ENCODE results near the gene HSPA6.
"Not testable (repeated sequence)": the region's sequence is repeated elsewhere in the genome, so short reads cannot be mapped to it uniquely, and the experiment has no call there.

HSPA6 gene

DNA sequence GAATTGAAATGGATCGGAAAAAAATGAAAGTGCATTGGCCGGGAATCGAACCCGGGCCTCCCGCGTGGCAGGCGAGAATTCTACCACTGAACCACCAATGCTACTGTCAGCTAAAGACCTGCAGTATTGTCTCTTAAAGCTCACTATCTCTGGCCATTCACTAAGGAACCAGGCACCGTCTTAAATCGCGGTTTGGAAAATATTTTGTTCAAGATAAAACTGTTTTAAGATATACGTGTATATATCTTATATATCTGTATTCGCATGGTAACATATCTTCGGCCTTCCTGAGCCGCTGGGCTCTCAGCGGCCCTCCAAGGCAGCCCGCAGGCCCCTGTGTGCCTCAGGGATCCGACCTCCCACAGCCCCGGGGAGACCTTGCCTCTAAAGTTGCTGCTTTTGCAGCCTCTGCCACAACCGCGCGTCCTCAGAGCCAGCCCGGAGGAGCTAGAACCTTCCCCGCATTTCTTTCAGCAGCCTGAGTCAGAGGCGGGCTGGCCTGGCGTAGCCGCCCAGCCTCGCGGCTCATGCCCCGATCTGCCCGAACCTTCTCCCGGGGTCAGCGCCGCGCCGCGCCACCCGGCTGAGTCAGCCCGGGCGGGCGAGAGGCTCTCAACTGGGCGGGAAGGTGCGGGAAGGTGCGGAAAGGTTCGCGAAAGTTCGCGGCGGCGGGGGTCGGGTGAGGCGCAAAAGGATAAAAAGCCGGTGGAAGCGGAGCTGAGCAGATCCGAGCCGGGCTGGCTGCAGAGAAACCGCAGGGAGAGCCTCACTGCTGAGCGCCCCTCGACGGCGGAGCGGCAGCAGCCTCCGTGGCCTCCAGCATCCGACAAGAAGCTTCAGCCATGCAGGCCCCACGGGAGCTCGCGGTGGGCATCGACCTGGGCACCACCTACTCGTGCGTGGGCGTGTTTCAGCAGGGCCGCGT, at the start of gene HSPA6:
HSPA6 (plus strand) TSS at position 724 of the 925 bp plus-strand sequence; CDS start at position 843, 119 bp downstream.
- DNase-seq (ENCODE audit: low spot score): peak; percentile 84

GRCh38 chr1:161477711-161478110, 46.6 kb upstream of the HSPA6 start:
- not testable (repeated sequence) for DNase-seq (ENCODE audit: low spot score)

DNA sequence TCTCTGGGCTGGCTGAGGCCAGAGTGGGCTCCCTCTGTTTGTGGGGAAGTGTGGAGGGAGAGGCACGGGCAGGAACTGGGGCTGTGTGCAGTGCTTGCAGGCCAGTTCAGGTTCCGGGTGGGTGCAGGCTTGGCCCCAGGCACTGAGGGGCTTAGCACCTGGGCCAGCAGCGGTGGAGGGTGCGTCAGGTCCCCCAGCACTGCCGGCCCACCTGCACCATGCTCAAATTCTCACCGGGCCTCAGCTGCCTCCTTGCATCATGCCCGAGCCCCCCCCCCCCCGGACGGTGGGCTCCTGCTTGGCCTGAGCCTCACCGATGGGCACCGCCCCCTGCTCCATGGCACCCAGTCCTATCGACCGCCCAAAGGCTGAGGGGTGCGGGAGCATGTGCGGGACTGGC, 45.4 kb upstream of the HSPA6 start:
- no peak for DNase-seq (ENCODE audit: low spot score)

GRCh38 chr1:161480381-161481035, 43.8 kb upstream of the HSPA6 start:
- DNase-seq (ENCODE audit: low spot score): no peak

GRCh38 chr1:161481624-161482392, 42.5 kb upstream of the HSPA6 start:
- peak; percentile 78 for DNase-seq (ENCODE audit: low spot score)

DNA sequence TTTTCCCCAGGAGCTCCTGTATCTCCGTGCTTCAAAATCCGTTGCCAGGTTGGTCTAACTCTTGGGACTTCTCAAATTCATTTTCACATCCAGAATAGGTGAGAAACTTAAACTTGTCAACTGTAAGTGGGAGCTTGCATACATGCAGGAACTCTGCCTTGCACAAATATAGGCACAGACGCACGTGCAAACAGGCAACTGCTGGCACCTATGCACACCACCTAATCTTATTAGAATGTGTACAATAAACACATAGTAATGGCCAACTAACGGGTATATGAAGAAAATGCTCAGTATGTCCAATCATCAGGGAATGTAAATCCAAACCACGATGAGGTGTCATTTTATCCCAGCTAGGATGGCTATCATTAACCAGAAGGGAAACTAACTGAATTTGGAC, 41.7 kb upstream of the HSPA6 start:
- DNase-seq (ENCODE audit: low spot score): no peak

- no peak for DNase-seq (ENCODE audit: low spot score)
These were observed 41.0 kb upstream of the HSPA6 start for GRCh38 chr1:161483361-161483760.

- DNase-seq (ENCODE audit: low spot score): no peak
These were observed 39.7 kb upstream of the HSPA6 start for GRCh38 chr1:161484613-161485012.

GRCh38 chr1:161486806-161487741, 37.3 kb upstream of the HSPA6 start:
- peak; percentile 62 for DNase-seq (ENCODE audit: low spot score)

DNA sequence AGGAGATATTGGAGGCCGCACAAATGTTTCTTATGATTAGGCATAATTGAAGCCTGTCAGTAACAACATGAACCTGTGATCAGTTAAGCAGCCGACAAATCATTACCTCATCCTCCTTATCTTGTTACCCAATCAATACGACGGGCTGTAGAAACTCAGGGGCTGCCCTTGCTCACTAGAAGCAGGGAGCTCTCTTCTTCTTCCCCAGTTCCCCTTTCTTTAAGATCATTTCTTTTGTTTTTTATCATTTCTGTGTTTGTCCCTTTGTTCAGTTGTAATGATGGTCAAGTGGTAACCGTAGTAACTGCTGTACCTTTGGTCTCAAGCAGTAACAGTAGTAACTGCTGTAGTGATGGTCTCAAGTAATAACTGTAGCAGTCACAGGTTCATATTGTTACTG, 32.9 kb upstream of the HSPA6 start:
- DNase-seq (ENCODE audit: low spot score): no peak

DNA sequence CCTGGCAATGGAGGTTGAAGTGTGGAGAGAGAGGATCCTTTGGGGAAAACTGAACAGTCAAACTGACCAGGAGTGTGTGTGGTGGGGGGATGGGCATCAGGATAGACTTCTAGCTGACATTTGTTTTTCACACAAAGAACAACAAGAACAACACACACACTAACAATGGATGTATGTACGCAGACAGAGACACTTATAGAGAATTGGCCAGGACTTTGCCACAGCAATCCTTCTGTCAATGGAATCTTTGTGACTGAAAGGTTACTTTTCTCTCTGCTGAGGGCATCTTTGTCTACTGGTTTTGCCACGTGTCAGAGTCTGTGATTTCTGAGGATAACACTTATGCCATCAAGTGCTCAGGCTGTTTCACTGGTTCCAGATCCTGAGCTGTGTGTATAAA, 31.5 kb upstream of the HSPA6 start:
- DNase-seq (ENCODE audit: low spot score): no peak

DNA sequence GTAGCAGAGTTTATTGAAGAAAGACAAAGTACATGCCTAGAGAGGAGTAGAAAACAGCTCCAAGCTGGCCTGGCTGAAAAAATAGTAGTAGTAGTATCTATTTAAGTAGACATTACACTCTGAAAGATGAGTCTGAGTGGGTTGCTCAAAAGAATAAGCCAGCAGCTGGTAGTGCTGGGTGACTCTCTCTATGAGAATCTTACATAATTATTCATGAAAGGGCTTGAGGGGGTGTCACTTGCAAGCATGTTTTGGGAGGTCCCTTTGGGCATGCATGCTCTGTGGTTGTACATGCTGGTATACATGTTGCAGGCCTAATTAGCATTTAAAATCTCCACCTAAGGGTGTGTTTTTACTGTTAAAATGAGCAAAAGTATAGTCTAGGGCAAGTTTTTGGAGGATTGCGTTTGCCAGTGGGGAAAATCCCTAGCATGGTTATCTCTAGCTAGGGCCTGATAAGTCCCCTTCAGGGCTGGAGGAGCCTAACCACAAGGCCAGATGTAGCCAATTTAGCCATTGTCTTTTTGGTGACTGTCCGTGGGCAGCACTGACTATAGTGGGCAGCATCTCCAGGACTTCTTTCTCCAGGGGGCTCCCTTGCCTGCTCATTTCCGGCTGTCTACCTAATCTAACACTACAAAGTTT, 30.1 kb upstream of the HSPA6 start:
- no peak for DNase-seq (ENCODE audit: low spot score)

- no peak for DNase-seq (ENCODE audit: low spot score)
These were observed 28.9 kb upstream of the HSPA6 start for GRCh38 chr1:161495490-161495889.

- no peak for DNase-seq (ENCODE audit: low spot score)
These were observed 26.4 kb upstream of the HSPA6 start for GRCh38 chr1:161497961-161498360.

DNA sequence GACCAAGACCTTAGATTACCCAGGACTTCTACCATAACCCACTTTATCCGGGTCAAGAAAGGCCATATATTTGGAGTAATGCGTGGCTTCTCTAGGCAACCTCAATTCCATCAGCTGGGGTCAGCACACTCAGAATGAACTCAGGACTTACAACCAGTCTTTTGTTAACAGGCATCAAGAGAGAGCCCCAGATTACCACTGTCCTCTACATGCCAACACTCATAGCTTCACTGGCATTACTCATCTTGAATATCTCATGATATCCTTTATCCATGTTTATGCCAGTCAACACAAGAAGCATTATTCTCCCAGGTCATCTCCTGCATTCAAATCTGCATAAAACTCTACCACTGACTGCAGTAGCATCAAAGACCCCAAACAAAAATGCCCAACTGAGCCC, 25.7 kb upstream of the HSPA6 start:
- DNase-seq (ENCODE audit: low spot score): no peak

- no peak for DNase-seq (ENCODE audit: low spot score)
These were observed 25.0 kb upstream of the HSPA6 start for GRCh38 chr1:161499099-161500039.

DNA sequence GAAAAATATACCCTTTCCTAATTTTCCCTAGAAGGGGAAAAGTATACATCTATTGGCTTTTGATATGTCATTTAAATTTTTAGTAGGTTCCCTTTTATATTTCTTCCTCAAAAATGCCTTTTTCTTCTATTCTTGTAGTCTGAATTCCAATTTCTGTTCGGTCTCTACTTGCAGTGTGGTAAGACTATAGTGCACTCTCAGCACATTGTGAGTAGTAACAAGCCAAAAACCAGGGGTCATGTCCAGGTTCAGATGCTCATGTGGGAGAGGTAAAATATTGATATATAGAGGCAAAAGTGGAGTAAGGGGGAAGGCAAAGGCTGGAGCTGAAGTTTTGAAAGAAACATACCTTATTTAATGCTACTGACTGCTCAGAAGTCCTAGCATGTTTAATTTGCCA, 23.1 kb upstream of the HSPA6 start:
- DNase-seq (ENCODE audit: low spot score): no peak

- DNase-seq (ENCODE audit: low spot score): no peak
These were observed 22.2 kb upstream of the HSPA6 start for GRCh38 chr1:161502181-161502580.

DNA sequence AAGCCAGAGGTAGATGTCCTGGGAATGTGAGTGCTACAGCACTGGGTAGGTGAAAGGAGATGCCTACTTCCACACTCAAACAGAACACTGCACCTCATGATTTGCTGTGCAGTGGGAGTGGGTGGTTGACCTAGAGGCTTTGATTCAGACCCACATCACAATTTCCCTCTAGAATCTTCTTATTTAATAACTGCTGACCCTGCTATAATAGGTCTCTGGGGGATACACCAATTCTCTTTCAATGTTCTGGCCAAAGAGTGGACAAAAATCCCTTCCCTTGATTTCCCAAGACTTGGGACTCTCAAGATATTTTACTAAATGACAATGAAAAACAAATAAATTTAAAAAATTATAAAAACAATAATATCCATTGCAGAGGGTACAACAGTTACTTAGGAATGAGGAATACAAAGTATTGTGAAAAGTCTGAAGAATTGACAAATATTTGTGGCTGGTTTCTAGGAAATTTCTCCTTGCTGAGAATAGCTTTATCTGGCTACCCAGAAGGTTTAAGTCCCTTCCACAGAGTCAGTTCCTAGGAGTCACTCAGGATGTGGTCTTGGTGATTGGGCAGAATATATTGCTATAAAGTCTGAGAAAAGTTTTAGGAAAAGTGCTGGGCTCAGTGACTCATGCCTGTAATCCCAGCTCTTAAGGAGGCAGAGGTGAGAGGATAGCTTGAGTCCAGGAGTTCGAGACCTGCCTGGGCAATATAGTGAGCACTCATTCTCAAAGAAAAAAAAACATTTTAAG, 21.5 kb upstream of the HSPA6 start:
- peak; percentile 17 for DNase-seq (ENCODE audit: low spot score)
